Sigmoid colon (tissue), 4 donors: ENCODE data around the gene NANOS2.

Source experiments
- CTCF ChIP-seq, 4 experiments: fragments of 450-650 bp in 3 of 4; fragments of 200-600 bp in 1 of 4; IDR thresholded peaks; one replicate each; pipeline ENCODE4 v1.5.1; 2016 to 2019; ENCODE audit warnings: antibody characterized with exemption in 4 of 4, mild to moderate bottlenecking in 3 of 4, moderate library complexity in 2 of 4
- EP300 ChIP-seq, 4 donors: sonication (generic); formaldehyde crosslinking; IDR thresholded peaks; one replicate each; pipeline ENCODE4 v1.6.1; 2017; ENCODE audit warnings: antibody characterized with exemption in 4 of 4
- POLR2A ChIP-seq, 2 donors: fragments of 450-650 bp; IDR thresholded peaks; one replicate each; pipeline ENCODE4 v1.6.1; 2016; ENCODE audit warnings: antibody characterized with exemption in 2 of 2, mild to moderate bottlenecking in 2 of 2, moderate library complexity in 2 of 2

GRCh38 chr19:45917421-45918091 lies 3.0 kb upstream of the NANOS2 start:
- TF ChIP-seq CTCF (IDR thresholded peaks at IDR 0.05) (no peak), POLR2A (IDR thresholded peaks at IDR 0.05) (no peak), EP300 (IDR thresholded peaks at IDR 0.05) (no peak)
